Stromal cell of bone marrow (primary cell): ENCODE results near the gene ANKRD60.

ENCODE experiments used
- DNase-seq: peaks from one replicate; pipeline ENCODE4 v3.0.0-alpha.2; 2012; ENCODE audit warnings: low read depth

The ANKRD60 gene

DNA sequence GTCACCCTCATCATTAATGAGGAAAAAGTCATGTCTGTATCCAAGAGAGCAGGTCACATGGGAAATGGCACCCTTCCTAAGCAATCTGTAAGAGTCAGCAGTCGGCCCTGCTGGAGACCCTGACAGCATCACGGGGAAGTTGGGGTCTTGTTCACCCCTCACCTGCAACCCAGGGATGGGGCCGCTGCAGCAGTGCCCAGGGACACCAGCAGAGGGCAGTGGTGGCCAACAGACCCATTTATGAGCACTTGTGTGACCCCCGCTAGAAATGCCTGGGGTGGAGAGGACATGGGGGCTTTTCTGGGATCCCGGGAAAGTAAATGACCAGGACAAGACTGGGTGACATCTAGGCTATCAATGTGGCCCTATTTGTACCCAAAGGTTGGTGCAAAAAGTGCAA is 35.9 kb downstream of the ANKRD60 start:
- DNase-seq: no peak

DNA sequence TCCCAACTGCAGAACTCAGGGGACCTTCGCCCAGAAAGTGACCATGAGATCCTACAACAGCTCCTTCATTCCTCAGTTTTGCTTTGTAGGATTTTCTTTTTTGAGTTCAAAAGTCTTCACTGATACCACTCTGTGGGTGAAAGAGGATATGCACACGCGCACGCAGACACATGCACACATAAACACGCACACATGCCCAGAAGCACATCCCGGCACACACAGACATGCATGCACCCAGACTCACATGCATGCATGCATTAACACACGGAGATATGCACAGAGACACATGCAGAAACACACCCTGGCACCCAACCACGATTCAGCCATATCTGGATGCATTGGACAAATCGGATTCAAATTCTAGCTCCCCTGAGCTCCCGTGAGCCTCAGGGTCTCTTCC is 36.4 kb downstream of the ANKRD60 start:
- DNase-seq: no peak

- DNase-seq: no peak
Observed at GRCh38 chr20:58188527-58188926, 39.9 kb downstream of the ANKRD60 start.

GRCh38 chr20:58184984-58185383 is 43.5 kb downstream of the ANKRD60 start:
- no peak for DNase-seq

DNA sequence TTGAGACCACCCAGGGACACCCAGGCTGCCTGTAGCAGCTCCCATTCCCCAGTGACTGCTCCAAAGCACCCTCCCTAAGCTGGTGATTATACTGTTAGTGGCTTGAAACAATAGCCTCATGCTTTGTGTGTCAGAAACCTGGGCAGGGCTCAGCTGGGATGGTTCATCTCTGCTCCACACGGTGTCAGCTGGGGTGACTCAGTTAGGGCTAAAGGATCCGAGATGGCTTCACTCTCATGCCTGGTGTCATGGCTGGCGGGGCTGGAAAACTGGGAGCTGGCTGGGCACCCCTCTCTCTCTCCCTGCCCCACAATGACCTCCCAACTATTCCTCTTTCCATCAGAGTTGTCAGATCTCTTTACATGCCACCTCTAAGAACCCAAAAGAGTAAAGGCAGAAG is 44.4 kb downstream of the ANKRD60 start:
- DNase-seq: no peak

- no peak for DNase-seq
Observed at GRCh38 chr20:58182521-58183140, 45.8 kb downstream of the ANKRD60 start.

DNA sequence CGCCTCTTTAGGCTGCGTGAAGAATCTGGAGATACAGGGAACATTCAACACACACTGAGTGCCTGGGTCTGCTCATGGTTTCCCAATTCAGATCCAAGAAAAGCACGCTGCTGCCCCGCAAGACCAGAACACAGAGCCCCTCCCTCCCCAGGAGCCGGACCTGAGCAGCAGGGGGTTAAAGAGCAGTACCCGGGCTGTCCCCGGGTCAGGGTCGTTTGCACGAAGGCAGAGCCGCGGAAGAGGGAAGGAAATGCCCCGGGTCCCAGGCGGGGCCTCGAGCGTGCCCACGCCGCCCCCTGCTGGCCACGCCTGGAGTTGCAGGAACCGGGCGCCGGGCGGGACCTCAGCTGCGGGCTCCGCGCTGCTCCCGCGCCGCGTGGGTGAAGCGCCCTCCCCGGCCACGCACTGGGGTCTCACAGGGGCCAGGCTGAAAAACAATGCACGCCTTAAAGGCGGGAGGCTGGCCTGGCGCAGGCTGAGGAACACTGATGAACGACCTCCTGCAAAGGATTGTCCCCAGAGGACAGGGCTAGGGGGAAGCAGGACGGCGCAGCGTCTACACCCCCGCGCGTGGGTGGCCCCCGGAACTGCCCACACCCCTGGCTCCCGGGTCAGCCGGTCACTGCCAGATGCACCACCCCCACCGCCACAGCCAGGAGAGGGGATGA is 48.9 kb downstream of the ANKRD60 start:
- no peak for DNase-seq

GRCh38 chr20:58179083-58179431 is 49.4 kb downstream of the ANKRD60 start:
- no peak for DNase-seq

GRCh38 chr20:58177799-58178198 is 50.7 kb downstream of the ANKRD60 start:
- DNase-seq: no peak

- DNase-seq: no peak
Observed at GRCh38 chr20:58175836-58176235, 52.6 kb downstream of the ANKRD60 start.

DNA sequence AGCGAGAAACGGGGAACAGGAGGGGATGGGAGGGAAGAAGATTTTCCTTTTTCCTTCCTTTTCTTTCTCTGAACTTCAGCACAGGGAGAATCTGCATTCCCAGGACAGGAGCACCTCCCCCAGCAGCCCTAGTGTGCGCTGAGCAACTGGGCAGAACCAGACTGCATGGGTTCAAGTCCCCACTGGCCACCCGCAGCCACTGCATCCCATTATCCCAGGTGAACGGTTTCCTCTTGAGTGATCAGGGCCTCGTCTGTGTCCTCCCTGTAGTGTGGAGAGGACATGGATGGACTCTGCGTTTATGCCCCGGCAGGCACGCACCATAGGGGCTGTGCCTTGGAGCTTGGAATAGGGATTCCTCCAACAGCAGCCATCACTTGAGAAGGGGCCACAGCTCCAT is 53.0 kb downstream of the ANKRD60 start:
- DNase-seq: no peak

GRCh38 chr20:58174708-58175280 is 53.7 kb downstream of the ANKRD60 start:
- DNase-seq: no peak

DNA sequence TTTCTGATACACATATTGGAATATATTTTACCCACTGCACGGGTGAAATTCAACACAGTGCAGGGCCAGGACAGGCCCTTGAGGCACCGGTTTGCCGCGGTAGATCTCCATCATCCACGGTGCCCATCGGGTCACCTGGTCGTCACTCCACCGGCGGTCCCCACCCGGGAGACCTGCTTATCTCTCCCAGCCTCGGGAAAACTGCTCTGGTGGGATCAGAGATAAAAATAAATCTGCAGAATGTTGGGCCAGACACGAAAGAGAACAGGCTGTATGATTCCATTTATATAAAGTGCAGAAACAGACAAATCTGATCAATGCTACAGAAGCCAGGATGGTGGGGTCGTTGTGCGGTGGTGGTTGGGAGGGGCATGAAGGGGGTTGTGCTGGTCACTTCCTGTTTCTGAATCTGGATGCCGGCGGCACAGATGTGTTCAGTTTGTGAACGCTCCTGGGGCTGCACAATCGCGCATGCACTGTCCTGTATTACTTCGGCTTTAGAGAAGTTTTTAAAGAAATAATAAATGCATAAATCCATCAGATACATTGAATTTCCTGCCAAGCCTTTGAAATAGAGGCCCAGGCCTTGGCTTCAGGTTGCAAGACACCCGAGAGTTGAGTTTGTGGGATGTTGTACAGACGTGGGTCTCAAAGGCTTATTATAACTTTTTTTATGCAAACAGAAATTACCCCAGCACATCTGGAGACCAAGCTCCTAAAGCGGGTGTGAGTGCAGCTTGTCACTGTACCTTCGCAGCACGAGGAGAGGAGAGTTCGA is 54.3 kb downstream of the ANKRD60 start:
- DNase-seq: no peak

- DNase-seq: no peak
Observed at GRCh38 chr20:58173091-58173490, 55.4 kb downstream of the ANKRD60 start.

DNA sequence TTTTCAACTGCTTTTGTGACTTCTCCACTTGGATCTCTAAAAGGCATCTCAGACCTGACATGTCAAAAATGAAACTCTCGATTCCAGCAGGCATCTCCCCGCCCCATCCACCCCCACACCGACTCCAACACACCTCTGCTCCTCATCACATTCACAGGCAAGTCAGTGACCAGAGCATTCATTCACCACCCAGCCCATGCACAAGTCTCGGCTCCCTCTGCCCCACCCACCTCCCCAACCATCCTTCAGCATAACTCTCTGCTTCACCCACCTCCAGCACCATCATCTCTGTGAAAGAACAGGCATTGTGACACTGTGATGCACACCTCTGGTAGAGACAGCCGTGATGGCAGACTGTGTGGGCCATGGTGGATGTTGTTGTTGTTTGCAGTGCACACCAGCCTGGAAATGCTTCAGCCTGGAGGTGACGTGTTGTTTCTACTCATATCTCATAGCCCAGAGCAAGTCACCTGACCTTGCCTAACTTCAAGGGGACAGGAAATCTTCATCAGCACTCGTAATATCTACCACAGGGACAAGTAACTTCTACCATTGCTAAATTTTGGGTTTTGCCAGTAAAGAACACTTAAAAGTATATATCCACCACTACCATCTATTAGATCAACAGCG is 56.5 kb downstream of the ANKRD60 start:
- no peak for DNase-seq

DNA sequence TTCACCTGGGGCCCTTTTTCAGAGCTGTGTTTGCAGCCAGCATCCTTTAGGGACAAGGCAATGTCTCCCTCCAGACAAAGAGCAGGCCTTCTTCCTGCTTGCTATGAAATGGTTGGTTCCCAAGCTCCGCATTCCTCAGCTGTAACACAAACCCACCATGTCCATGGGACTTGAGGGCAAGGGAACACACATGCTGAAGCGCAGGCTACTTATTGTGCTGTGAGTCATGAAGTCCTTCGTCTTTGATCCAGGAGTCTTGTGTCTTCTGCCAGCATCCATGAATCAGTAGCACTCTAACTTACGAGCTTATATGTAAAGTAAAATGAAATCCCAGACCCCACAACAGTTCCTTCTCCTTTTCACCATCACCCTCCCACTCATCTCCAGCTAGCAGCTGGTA is 59.0 kb downstream of the ANKRD60 start:
- DNase-seq: no peak

DNA sequence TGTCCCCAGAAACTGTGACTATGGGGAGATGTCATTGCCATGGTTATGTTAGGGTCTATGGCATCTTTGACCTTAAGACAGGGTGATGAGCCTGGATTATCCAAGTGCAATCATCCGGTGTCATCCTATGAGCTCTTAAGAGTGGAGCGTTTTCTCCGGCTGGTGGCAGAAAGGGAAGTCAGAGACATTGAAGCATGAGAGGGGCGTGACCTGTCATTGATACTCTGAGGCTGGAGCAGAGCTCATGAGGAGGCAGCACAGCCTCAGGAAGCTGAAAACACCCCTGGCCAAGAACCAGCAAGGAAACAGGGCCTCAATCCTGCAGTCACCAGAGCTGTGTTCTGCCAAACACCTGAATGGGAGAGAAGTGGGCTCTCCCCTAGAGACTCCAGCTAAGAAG is 59.6 kb downstream of the ANKRD60 start:
- no peak for DNase-seq

GRCh38 chr20:58167759-58168158 is 60.7 kb downstream of the ANKRD60 start:
- no peak for DNase-seq
